Astrocyte of the spinal cord (primary cell): Measurements from ENCODE around the gene RELB.
"Not testable (repeated sequence)": the region's sequence is repeated elsewhere in the genome, so short reads cannot be mapped to it uniquely, and the experiment has no call there.

Experiments
- DNase-seq: peaks from one replicate; pipeline ENCODE4 v3.0.0; 2011; ENCODE audit warnings: low read depth, low spot score
- H3K4me3 ChIP-seq: 2 replicates; pipeline ENCODE4 v1.5.1; 2011; ENCODE audit warnings: low read depth, mild to moderate bottlenecking, low read length, moderate library complexity
- in situ Hi-C: cut with HindIII; loops from 2 replicates; pipeline ENCODE4 v1.10.0; 2017; ENCODE audit warnings: low sequenced_read_pairs
- TF ChIP-seq, protein P1 (sequence below): IDR thresholded peaks from 2 replicates; pipeline ENCODE4 v1.5.1; 2012; ENCODE audit warnings: low read depth, mild to moderate bottlenecking, low read length, inconsistent platforms

The RELB gene

GRCh38 chr19:44959691-44960090 is 41.6 kb upstream of the RELB start:
- TF ChIP-seq, protein P1, sequence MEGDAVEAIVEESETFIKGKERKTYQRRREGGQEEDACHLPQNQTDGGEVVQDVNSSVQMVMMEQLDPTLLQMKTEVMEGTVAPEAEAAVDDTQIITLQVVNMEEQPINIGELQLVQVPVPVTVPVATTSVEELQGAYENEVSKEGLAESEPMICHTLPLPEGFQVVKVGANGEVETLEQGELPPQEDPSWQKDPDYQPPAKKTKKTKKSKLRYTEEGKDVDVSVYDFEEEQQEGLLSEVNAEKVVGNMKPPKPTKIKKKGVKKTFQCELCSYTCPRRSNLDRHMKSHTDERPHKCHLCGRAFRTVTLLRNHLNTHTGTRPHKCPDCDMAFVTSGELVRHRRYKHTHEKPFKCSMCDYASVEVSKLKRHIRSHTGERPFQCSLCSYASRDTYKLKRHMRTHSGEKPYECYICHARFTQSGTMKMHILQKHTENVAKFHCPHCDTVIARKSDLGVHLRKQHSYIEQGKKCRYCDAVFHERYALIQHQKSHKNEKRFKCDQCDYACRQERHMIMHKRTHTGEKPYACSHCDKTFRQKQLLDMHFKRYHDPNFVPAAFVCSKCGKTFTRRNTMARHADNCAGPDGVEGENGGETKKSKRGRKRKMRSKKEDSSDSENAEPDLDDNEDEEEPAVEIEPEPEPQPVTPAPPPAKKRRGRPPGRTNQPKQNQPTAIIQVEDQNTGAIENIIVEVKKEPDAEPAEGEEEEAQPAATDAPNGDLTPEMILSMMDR, result no peak
- no peak overlapping the region for H3K4me3 ChIP-seq
- in situ Hi-C loops, result no loop called here
- no peak for DNase-seq

GRCh38 chr19:44960906-44961728 is 40.1 kb upstream of the RELB start:
- no peak for DNase-seq
- in situ Hi-C loops, result no loop called here
- TF ChIP-seq, protein P1, result no peak
- no peak overlapping the region for H3K4me3 ChIP-seq

DNA sequence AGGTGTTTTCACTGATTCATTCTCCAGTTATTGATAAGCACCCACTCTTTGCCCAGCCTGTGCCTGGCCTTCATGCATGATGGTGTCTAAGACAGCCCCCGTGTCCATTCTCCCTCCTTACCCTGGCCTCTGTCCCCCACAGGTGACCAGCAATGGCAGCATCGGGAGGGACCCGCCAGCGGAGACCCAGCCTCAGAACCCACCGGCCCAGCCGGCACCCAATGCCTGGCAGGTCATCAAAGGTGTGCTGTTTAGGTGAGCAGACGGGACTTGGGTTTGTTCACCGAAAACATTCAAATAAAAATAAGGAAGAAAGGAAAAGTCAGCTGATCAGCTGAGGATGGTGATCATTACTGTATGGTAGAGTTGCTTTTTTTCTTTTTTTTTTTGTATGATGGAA is 39.4 kb upstream of the RELB start:
- in situ Hi-C loops, result no loop called here
- TF ChIP-seq, protein P1, result no peak
- no peak overlapping the region for H3K4me3 ChIP-seq
- DNase-seq, result no peak

GRCh38 chr19:44968118-44968517 is 33.1 kb upstream of the RELB start:
- H3K4me3 ChIP-seq, result no peak overlapping the region
- TF ChIP-seq, protein P1, result no peak
- DNase-seq, result no peak
- in situ Hi-C loops, result no loop called here

DNA sequence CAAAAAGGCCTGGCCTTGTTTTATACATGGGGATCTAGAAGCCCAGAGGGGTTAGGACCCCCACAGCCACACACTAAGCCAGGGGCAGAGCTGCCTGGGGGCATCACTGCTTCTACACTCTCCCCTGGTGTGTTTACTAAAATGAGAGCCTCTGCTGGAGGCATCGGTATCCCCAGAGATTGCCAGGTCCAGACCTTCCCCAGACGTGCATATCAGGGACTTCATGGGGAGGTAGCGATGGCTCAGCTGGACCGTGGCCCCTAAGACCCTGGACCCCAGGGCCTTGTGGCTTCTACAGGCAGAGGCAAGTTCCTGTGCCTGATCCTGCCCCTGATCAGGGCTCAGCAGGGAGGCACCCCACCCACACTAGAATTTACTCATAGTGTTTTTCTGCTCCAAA is 32.6 kb upstream of the RELB start:
- no peak overlapping the region for H3K4me3 ChIP-seq
- no peak for DNase-seq
- in situ Hi-C loops, result no loop called here
- TF ChIP-seq, protein P1, result no peak

- in situ Hi-C loops, result no loop called here
- TF ChIP-seq, protein P1, result no peak
- no peak for DNase-seq
- H3K4me3 ChIP-seq, result no peak overlapping the region
Measured at GRCh38 chr19:44969437-44969836, 31.8 kb upstream of the RELB start.

DNA sequence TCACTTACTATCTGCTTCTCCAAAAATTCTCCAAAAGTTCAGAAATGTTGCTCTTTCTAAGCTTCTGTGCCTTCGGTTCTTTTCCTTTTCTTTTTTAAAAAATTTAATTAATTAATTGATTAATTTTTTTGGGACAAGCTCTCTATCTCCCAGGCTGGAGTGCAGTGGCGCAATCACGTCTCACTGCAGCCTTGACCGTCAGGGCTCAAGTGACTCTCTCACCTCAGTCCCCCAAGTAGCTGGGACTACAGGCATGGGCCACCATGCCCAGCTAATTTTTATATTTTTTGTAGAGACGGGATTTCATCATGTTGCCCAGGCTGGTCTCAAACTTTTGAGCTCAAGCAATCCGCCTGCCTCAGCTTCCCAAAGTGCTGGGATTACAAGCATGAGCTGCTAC is 29.8 kb upstream of the RELB start:
- H3K4me3 ChIP-seq, DNase-seq, in situ Hi-C loops: not testable (repeated sequence)
